GM12864 (cell line): ENCODE data around the gene IPO5.

Experiments used
- DNase-seq: peaks from one replicate; pipeline ENCODE4 v3.0.0-alpha.2; 2011; ENCODE audit warnings: low read depth
- H3K4me3 ChIP-seq: 2 replicates; pipeline ENCODE4 v1.5.1; 2011; ENCODE audit warnings: mild to moderate bottlenecking, low read depth, low read length, control low read depth
- CTCF ChIP-seq: IDR thresholded peaks from 2 replicates; pipeline ENCODE4 v1.5.1; 2011; ENCODE audit warnings: low read depth, mild to moderate bottlenecking, moderate library complexity, low read length, control low read depth, inconsistent platforms; ENCODE audit errors: missing control alignments

IPO5 gene

DNA sequence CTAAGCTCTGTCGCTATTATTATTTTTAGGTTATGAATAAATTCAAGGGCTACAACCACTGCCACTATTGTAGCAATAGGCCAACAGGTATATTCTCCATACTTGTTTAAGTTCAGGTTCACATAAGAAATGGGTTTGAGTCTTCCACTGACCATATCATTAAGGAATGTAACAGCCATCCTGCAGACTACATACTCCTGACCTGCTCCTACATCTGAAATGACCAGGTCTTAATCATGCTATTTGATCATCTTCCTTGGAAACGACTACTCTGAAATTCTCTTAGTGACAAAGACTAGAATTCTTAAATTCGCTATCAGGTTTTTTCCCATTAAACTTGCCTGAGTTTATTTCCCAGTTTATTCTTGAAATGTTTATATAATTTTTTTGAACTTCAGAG, 66.8 kb downstream of the IPO5 start:
- H3K4me3 ChIP-seq = no peak overlapping the region
- DNase-seq = no peak
- TF ChIP-seq CTCF = no peak

GRCh38 chr13:98022210-98022609, 68.7 kb downstream of the IPO5 start:
- no peak overlapping the region for H3K4me3 ChIP-seq
- no peak for TF ChIP-seq CTCF
- DNase-seq = no peak

GRCh38 chr13:98025480-98026025, 72.1 kb downstream of the IPO5 start:
- H3K4me3 ChIP-seq = no peak overlapping the region
- TF ChIP-seq CTCF = no peak
- DNase-seq = no peak

- H3K4me3 ChIP-seq = no peak overlapping the region
- TF ChIP-seq CTCF = no peak
- no peak for DNase-seq
Observed at GRCh38 chr13:98026457-98026857, 73.0 kb downstream of the IPO5 start.

DNA sequence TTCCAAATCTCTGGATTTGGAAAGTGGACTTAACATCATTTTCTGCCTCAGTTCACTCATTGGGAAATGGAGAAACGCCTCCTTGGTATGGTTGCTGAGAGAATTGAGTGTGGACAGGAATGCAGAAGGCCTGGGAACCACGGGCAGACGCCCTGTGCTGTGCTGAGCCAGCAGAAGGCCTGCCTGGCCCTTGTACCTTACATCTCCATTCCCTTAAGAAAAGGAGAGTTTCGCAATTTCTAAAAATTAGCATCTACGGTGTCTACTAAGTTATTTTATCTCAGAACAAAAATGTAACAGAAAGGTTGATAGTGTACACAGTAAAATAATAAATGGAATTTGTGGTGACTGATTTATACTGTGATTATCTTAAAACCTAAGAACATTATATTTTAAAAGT, 78.7 kb downstream of the IPO5 start:
- DNase-seq = no peak
- H3K4me3 ChIP-seq = no peak overlapping the region
- no peak for TF ChIP-seq CTCF

DNA sequence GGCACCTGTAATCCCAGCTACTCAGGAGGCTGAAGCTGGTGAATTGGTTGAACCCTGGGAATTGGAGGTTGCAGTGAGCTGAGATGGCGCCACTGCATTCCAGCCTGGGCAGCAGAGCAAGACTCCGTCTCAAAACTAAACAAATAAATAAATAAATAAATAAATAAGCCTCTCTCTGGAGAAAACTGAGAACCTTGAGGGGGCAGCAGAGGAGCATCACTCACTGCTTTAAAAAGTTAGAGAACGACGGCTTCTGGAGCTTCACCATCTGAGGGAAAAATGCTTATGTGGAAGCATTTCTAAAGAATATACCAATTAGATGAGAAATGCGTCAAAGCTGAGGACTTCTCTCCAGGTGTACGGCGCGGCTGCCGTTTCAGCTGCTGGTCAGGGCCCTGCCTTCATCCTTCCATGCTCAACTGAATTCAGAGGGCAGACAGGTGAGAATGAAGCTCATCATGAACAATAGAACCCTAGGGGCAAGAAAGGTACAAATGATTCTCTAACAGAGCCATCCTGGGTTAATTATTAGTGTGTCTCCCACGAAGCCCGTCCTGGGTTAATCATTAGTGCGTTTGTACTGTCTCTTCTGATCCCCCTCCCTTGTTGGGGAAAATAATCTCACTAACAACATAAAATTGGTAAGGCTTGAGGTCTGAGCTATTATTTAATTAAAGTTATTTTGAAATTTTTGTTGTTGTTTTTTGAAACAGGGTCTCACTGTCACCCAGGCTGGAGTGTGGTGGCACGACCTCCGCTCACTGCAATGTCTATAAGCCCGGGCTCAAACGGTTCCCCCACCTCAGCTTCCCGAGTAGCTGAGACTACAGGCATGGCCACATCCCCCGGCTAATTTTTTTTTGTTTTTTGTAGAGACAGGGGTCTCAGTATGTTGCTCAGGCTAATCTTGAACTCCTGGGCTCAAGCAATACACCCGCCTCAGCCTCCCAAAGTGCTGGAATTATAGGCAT, 80.1 kb downstream of the IPO5 start:
- no peak for TF ChIP-seq CTCF
- DNase-seq = no peak

More for the DNA sequence above, 80.1 kb downstream of the IPO5 start:
- no peak overlapping the region for H3K4me3 ChIP-seq
